HEK293 (cell line): ENCODE results near the gene LRRC23.
A peak's percentile ranks its signal among the peaks of the same experiment; 100 is the strongest.

Experiments
- FEZF1 ChIP-seq: fragments of 450-650 bp; formaldehyde crosslinking; IDR thresholded peaks from 2 replicates; pipeline ENCODE4 v1.5.1; 2016; ENCODE audit warnings: missing biosample characterization, missing genetic modification characterization
- GFI1B ChIP-seq: fragments of 450-650 bp; formaldehyde crosslinking; IDR thresholded peaks from 2 replicates; pipeline ENCODE4 v1.5.1; 2016; ENCODE audit warnings: missing biosample characterization, missing genetic modification characterization
- GLI4 ChIP-seq: fragments of 450-650 bp; formaldehyde crosslinking; IDR thresholded peaks from 2 replicates; pipeline ENCODE4 v1.5.1; 2016; ENCODE audit warnings: missing biosample characterization, missing genetic modification characterization
- HOXC10 ChIP-seq: sonication (generic); formaldehyde crosslinking; IDR thresholded peaks from 2 replicates; pipeline ENCODE4 v1.8.1; 2023; ENCODE audit warnings: mild to moderate bottlenecking, missing genetic modification reagents
- KLF16 ChIP-seq: fragments of 450-650 bp; formaldehyde crosslinking; IDR thresholded peaks from 2 replicates; pipeline ENCODE4 v1.5.1; 2017; ENCODE audit warnings: missing biosample characterization, missing genetic modification characterization
- KLF9 ChIP-seq: fragments of 450-650 bp; formaldehyde crosslinking; IDR thresholded peaks from 2 replicates; pipeline ENCODE4 v1.5.1; 2016; ENCODE audit warnings: missing biosample characterization, missing genetic modification characterization, low read depth
- MEIS1 ChIP-seq: sonication (generic); formaldehyde crosslinking; IDR thresholded peaks from 2 replicates; pipeline ENCODE4 v1.8.1; 2022; ENCODE audit warnings: missing genetic modification reagents, mild to moderate bottlenecking, borderline replicate concordance
- RBAK ChIP-seq: fragments of 450-650 bp; formaldehyde crosslinking; IDR thresholded peaks from 2 replicates; pipeline ENCODE4 v1.5.1; 2016; ENCODE audit warnings: missing biosample characterization, missing genetic modification characterization
- SALL2 ChIP-seq: fragments of 450-650 bp; formaldehyde crosslinking; IDR thresholded peaks from 2 replicates; pipeline ENCODE4 v1.5.0; 2017; ENCODE audit warnings: missing biosample characterization, mild to moderate bottlenecking, missing genetic modification characterization, borderline replicate concordance
- TRIM28 ChIP-seq: IDR thresholded peaks from 2 replicates; pipeline ENCODE4 v1.6.1; 2011; ENCODE audit warnings: low read length, control low read depth, borderline replicate concordance
- ZFHX2 ChIP-seq: fragments of 450-650 bp; formaldehyde crosslinking; conservative IDR thresholded peaks from 2 replicates; pipeline ENCODE4 v1.5.1; 2016; ENCODE audit warnings: missing biosample characterization, missing genetic modification characterization
- ZIC2 ChIP-seq: fragments of 450-650 bp; formaldehyde crosslinking; IDR thresholded peaks from 2 replicates; pipeline ENCODE4 v1.5.1; 2016; ENCODE audit warnings: missing biosample characterization, missing genetic modification characterization
- ZNF10 ChIP-seq: fragments of 450-650 bp; formaldehyde crosslinking; IDR thresholded peaks from 2 replicates; pipeline ENCODE4 v1.5.1; 2017; ENCODE audit warnings: missing biosample characterization, missing genetic modification characterization
- ZNF2 ChIP-seq: fragments of 450-650 bp; formaldehyde crosslinking; IDR thresholded peaks from 2 replicates; pipeline ENCODE4 v1.5.1; 2016; ENCODE audit warnings: missing biosample characterization, missing genetic modification characterization
- ZNF248 ChIP-seq: fragments of 450-650 bp; formaldehyde crosslinking; IDR thresholded peaks from 2 replicates; pipeline ENCODE4 v1.5.1; 2017; ENCODE audit warnings: missing biosample characterization, missing genetic modification characterization
- ZNF274 ChIP-seq, 2 experiments: fragments of 200-500 bp in 1 of 2; fragments of 450-650 bp in 1 of 2; sonication (Bioruptor generic) in 1 of 2; formaldehyde crosslinking in 1 of 2; IDR thresholded peaks; 2 replicates each; pipeline versions ENCODE4 v1.5.1 to v1.6.1; 2014 to 2016; ENCODE audit warnings: borderline replicate concordance in 1 of 2, inconsistent platforms in 1 of 2, low read length in 1 of 2, missing biosample characterization in 1 of 2, missing genetic modification characterization in 1 of 2
- ZNF324 ChIP-seq: fragments of 450-650 bp; formaldehyde crosslinking; IDR thresholded peaks from 2 replicates; pipeline ENCODE4 v1.5.1; 2016; ENCODE audit warnings: missing biosample characterization, missing genetic modification characterization
- ZNF335 ChIP-seq: fragments of 450-650 bp; formaldehyde crosslinking; conservative IDR thresholded peaks from 2 replicates; pipeline ENCODE4 v1.5.1; 2016; ENCODE audit warnings: missing biosample characterization, missing genetic modification characterization
- ZNF394 ChIP-seq: fragments of 450-650 bp; formaldehyde crosslinking; IDR thresholded peaks from 2 replicates; pipeline ENCODE4 v1.5.1; 2016; ENCODE audit warnings: missing biosample characterization, missing genetic modification characterization, mild to moderate bottlenecking, moderate library complexity, borderline replicate concordance
- ZNF423 ChIP-seq: fragments of 450-650 bp; formaldehyde crosslinking; IDR thresholded peaks from 2 replicates; pipeline ENCODE4 v1.5.1; 2016; ENCODE audit warnings: missing biosample characterization, missing genetic modification characterization
- ZNF433 ChIP-seq: fragments of 450-650 bp; formaldehyde crosslinking; IDR thresholded peaks from 2 replicates; pipeline ENCODE4 v1.5.1; 2016; ENCODE audit warnings: missing biosample characterization, missing genetic modification characterization, low read depth
- ZNF530 ChIP-seq: fragments of 450-650 bp; formaldehyde crosslinking; IDR thresholded peaks from 2 replicates; pipeline ENCODE4 v1.5.1; 2016; ENCODE audit warnings: low read depth, missing biosample characterization, missing genetic modification characterization
- ZNF544 ChIP-seq: fragments of 450-650 bp; formaldehyde crosslinking; IDR thresholded peaks from 2 replicates; pipeline ENCODE4 v1.5.0; 2017; ENCODE audit warnings: missing biosample characterization, missing genetic modification characterization
- ZNF555 ChIP-seq: fragments of 450-650 bp; formaldehyde crosslinking; conservative IDR thresholded peaks from 2 replicates; pipeline ENCODE4 v1.5.1; 2017; ENCODE audit warnings: missing biosample characterization, mild to moderate bottlenecking, missing genetic modification characterization, inconsistent platforms
- ZNF558 ChIP-seq: fragments of 450-650 bp; formaldehyde crosslinking; IDR thresholded peaks from 2 replicates; pipeline ENCODE4 v1.5.1; 2016; ENCODE audit warnings: missing biosample characterization, missing genetic modification characterization
- ZNF596 ChIP-seq: fragments of 450-650 bp; IDR thresholded peaks from 2 replicates; pipeline ENCODE4 v1.5.0; 2018; ENCODE audit warnings: missing biosample characterization, mild to moderate bottlenecking, missing genetic modification characterization, moderate library complexity
- ZNF623 ChIP-seq: fragments of 450-650 bp; formaldehyde crosslinking; IDR thresholded peaks from 2 replicates; pipeline ENCODE4 v1.5.1; 2016; ENCODE audit warnings: missing biosample characterization, missing genetic modification characterization
- ZNF626 ChIP-seq: fragments of 450-650 bp; sonication (Bioruptor Pico); formaldehyde crosslinking; IDR thresholded peaks from 2 replicates; pipeline ENCODE4 v1.5.1; 2018; ENCODE audit warnings: missing biosample characterization, missing genetic modification characterization, inconsistent platforms
- ZNF677 ChIP-seq: fragments of 450-650 bp; IDR thresholded peaks from 2 replicates; pipeline ENCODE4 v1.5.0; 2018; ENCODE audit warnings: missing biosample characterization, mild to moderate bottlenecking, missing genetic modification characterization, moderate library complexity
- ZNF701 ChIP-seq: fragments of 450-650 bp; formaldehyde crosslinking; IDR thresholded peaks from 2 replicates; pipeline ENCODE4 v1.5.1; 2016; ENCODE audit warnings: missing biosample characterization, missing genetic modification characterization
- ZNF76 ChIP-seq: fragments of 450-650 bp; formaldehyde crosslinking; IDR thresholded peaks from 2 replicates; pipeline ENCODE4; 2016; ENCODE audit warnings: low read depth, missing biosample characterization, missing genetic modification characterization, borderline replicate concordance
- TF ChIP-seq, protein P1 (sequence below): fragments of 450-650 bp; formaldehyde crosslinking; IDR thresholded peaks from 2 replicates; pipeline ENCODE4; 2016; ENCODE audit warnings: missing biosample characterization, missing genetic modification characterization
- TF ChIP-seq, protein P2 (sequence below): fragments of 450-650 bp; formaldehyde crosslinking; IDR thresholded peaks from 2 replicates; pipeline ENCODE4 v1.5.0; 2017; ENCODE audit warnings: missing biosample characterization, missing genetic modification characterization, borderline replicate concordance
- TF ChIP-seq, protein P3 (sequence below): fragments of 450-650 bp; formaldehyde crosslinking; IDR thresholded peaks from 2 replicates; pipeline ENCODE4 v1.5.1; 2016; ENCODE audit warnings: missing biosample characterization, missing genetic modification characterization, borderline replicate concordance

The LRRC23 gene

DNA sequence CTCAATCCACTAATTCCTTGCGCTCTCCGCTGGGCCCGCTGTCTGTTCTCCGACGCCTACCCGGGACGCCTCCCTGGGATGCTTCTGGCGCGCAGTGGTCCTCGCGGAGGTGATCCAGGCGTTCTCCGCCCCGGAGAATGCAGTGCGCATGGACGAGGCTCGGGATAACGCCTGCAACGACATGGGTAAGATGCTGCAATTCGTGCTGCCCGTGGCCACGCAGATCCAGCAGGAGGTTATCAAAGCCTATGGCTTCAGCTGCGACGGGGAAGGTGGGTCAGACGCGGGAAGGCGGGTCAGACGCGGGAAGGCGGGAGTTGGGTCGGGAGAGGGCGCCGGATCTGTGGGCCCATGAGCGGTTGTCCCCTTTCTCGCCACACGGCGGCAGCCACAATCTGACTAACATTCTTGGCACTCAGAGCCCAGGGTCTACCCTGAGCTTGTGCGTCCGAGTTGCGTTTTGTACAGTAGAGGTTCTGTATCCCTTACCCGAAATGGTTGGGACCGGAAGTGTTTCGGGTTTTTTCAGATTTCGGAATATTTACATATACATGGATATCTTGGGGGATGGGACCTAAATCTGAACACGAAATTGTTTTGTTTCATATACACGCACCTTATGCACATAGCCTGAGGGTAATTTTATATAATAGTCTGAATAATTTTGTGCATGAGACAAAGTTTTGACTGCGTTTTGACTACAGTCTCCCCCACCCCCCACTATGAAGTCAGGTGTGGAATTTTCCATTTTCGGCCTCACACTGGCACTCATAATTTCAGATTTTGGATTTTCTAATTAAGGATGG, 40.0 kb downstream of the LRRC23 start (continued):
- TF ChIP-seq ZNF248 (no peak), FEZF1 (no peak; the same call in 1 of the 2 replicates), ZNF324 (tag by site-specific recombination) (0 out of 2 replicates have a peak, but pooled peaks have one; percentile 72), ZNF433 (tag by site-specific recombination) (no peak), KLF16 (tag by site-specific recombination) (no peak), GLI4 (tag by site-specific recombination) (no peak), GFI1B (tag by site-specific recombination) (0 out of 2 replicates have a peak, but pooled peaks have one; percentile 3), RBAK (tag by site-specific recombination) (no peak), ZNF701 (tag by site-specific recombination) (no peak), ZFHX2 (peak; percentile 45), ZNF558 (no peak), MEIS1 (CRISPR knock-in tag) (no peak), KLF9 (tag by site-specific recombination) (peak; percentile 56; the same call in 1 of the 2 replicates), ZNF677 (tag by site-specific recombination) (no peak), TRIM28 (peak; percentile 64; the same call in 1 of the 2 replicates), ZNF76 (tag by site-specific recombination) (no peak; the same call in none of the 2 replicates), ZNF2 (tag by site-specific recombination) (peak; percentile 78; the same call in 1 of the 2 replicates), ZNF530 (no peak), ZNF623 (tag by site-specific recombination) (no peak), ZNF274 (IDR thresholded peaks at IDR 0.05; ENCODE audit: low read length) (no peak), ZNF274 (tag by site-specific recombination; IDR thresholded peaks at IDR 0.05; ENCODE audit: borderline replicate concordance) (no peak), ZNF335 (tag by site-specific recombination) (peak; percentile 95), ZNF596 (tag by site-specific recombination) (no peak), ZNF555 (no peak), ZNF423 (tag by site-specific recombination) (0 out of 2 replicates have a peak, but pooled peaks have one; percentile 33), ZNF10 (tag by site-specific recombination) (peak; percentile 50; the same call in 1 of the 2 replicates), ZNF626 (no peak), ZIC2 (tag by site-specific recombination) (peak; percentile 90), SALL2 (tag by site-specific recombination) (no peak), ZNF544 (tag by site-specific recombination) (no peak), ZNF394 (tag by site-specific recombination) (peak; percentile 76), HOXC10 (CRISPR knock-in tag) (no peak)
- TF ChIP-seq, protein P1, sequence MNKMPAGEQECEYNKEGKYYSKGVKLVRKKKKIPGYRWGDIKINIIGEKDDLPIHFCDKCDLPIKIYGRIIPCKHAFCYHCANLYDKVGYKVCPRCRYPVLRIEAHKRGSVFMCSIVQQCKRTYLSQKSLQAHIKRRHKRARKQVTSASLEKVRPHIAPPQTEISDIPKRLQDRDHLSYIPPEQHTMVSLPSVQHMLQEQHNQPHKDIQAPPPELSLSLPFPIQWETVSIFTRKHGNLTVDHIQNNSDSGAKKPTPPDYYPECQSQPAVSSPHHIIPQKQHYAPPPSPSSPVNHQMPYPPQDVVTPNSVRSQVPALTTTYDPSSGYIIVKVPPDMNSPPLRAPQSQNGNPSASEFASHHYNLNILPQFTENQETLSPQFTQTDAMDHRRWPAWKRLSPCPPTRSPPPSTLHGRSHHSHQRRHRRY (tag by site-specific recombination): no peak
- TF ChIP-seq, protein P2, sequence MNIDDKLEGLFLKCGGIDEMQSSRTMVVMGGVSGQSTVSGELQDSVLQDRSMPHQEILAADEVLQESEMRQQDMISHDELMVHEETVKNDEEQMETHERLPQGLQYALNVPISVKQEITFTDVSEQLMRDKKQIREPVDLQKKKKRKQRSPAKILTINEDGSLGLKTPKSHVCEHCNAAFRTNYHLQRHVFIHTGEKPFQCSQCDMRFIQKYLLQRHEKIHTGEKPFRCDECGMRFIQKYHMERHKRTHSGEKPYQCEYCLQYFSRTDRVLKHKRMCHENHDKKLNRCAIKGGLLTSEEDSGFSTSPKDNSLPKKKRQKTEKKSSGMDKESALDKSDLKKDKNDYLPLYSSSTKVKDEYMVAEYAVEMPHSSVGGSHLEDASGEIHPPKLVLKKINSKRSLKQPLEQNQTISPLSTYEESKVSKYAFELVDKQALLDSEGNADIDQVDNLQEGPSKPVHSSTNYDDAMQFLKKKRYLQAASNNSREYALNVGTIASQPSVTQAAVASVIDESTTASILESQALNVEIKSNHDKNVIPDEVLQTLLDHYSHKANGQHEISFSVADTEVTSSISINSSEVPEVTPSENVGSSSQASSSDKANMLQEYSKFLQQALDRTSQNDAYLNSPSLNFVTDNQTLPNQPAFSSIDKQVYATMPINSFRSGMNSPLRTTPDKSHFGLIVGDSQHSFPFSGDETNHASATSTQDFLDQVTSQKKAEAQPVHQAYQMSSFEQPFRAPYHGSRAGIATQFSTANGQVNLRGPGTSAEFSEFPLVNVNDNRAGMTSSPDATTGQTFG (tag by site-specific recombination): no peak; the same call in 1 of the 2 replicates
- TF ChIP-seq, protein P3, sequence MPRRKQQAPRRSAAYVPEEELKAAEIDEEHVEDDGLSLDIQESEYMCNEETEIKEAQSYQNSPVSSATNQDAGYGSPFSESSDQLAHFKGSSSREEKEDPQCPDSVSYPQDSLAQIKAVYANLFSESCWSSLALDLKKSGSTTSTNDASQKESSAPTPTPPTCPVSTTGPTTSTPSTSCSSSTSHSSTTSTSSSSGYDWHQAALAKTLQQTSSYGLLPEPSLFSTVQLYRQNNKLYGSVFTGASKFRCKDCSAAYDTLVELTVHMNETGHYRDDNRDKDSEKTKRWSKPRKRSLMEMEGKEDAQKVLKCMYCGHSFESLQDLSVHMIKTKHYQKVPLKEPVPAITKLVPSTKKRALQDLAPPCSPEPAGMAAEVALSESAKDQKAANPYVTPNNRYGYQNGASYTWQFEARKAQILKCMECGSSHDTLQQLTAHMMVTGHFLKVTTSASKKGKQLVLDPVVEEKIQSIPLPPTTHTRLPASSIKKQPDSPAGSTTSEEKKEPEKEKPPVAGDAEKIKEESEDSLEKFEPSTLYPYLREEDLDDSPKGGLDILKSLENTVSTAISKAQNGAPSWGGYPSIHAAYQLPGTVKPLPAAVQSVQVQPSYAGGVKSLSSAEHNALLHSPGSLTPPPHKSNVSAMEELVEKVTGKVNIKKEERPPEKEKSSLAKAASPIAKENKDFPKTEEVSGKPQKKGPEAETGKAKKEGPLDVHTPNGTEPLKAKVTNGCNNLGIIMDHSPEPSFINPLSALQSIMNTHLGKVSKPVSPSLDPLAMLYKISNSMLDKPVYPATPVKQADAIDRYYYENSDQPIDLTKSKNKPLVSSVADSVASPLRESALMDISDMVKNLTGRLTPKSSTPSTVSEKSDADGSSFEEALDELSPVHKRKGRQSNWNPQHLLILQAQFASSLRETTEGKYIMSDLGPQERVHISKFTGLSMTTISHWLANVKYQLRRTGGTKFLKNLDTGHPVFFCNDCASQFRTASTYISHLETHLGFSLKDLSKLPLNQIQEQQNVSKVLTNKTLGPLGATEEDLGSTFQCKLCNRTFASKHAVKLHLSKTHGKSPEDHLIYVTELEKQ: no peak
